IMR-90 (cell line): ENCODE data around the gene PPIAL4G. TPM values are rescaled to one million over a fixed set of nuclear protein-coding genes. Genes with fewer than 3 reads are reported as not detected.
"Not testable (repeated sequence)": the region's sequence is repeated elsewhere in the genome, so short reads cannot be mapped to it uniquely, and the experiment has no call there.

Experiments
- ATAC-seq: fragments of 200-7000 bp; cut with Tn5 transposase; 2 replicates; pipeline ENCODE4 v1.9.1; 2020; ENCODE audit warnings: low read depth, mild to moderate bottlenecking, moderate library complexity
- BruUV-seq: library from RNA; stranded (reverse); fragments of 400-500 nt; replicated peaks from 2 replicates; lab custom pipeline; 2021; lab: Mats Ljungman, UMichigan
- CTCF ChIA-PET: fragments of 300-600 bp; formaldehyde crosslinking; extraction: SDS; loops from one replicate; lab custom pipeline; 2021; ENCODE audit warnings: antibody characterized with exemption; lab: Yijun Ruan, JAX
- POLR2A ChIA-PET: fragments of 300-600 bp; sonication (Branson Sonifier 250); formaldehyde crosslinking; loops from one replicate; lab custom pipeline; 2022; ENCODE audit warnings: antibody characterized with exemption; ENCODE audit not compliant: unreplicated experiment; lab: Charles Lee
- DNase-seq: peaks from one replicate; pipeline ENCODE4 v3.0.0; 2013
- H2AFZ ChIP-seq: replicated peaks from 2 replicates; pipeline ENCODE3; 2013; ENCODE audit warnings: low read length, mild to moderate bottlenecking; ENCODE audit not compliant: poor library complexity
- H2AK5ac ChIP-seq: 2 replicates; pipeline ENCODE4 v1.6.1; 2013; ENCODE audit warnings: low read depth, low read length, inconsistent platforms
- H2AK9ac ChIP-seq: replicated peaks from 2 replicates; pipeline ENCODE3; 2013; ENCODE audit warnings: mild to moderate bottlenecking, low read depth, low read length, moderate library complexity; ENCODE audit not compliant: poor library complexity
- H2BK120ac ChIP-seq: 2 replicates; pipeline ENCODE4 v1.6.1; 2013; ENCODE audit warnings: low read depth, low read length, inconsistent platforms
- H2BK15ac ChIP-seq: 3 replicates; pipeline ENCODE4 v1.6.1; 2013; ENCODE audit warnings: low read depth, low read length, inconsistent platforms
- H2BK20ac ChIP-seq: 2 replicates; pipeline ENCODE4 v1.6.1; 2013; ENCODE audit warnings: low read depth, mild to moderate bottlenecking, inconsistent platforms, low read length, moderate library complexity
- H2BK5ac ChIP-seq: 2 replicates; pipeline ENCODE4 v1.6.1; 2013; ENCODE audit warnings: mild to moderate bottlenecking, low read depth, low read length, inconsistent platforms; ENCODE audit not compliant: poor library complexity, severe bottlenecking
- H3K14ac ChIP-seq: replicated peaks from 2 replicates; pipeline ENCODE4 v1.6.1; 2013; ENCODE audit warnings: low read depth, low read length, inconsistent platforms
- H3K18ac ChIP-seq: 2 replicates; pipeline ENCODE4 v1.6.1; 2013; ENCODE audit warnings: low read depth, low read length, control low read depth
- H3K23ac ChIP-seq: 2 replicates; pipeline ENCODE4 v1.6.1; 2013; ENCODE audit warnings: low read depth, low read length, inconsistent platforms
- H3K27ac ChIP-seq: 2 replicates; pipeline ENCODE4 v1.5.1; 2013; ENCODE audit warnings: mild to moderate bottlenecking, control low read depth, low read length; ENCODE audit not compliant: insufficient read depth
- H3K27me3 ChIP-seq: 2 replicates; pipeline ENCODE4 v1.6.1; 2013; ENCODE audit warnings: low read length; ENCODE audit not compliant: control insufficient read depth, insufficient read depth
- H3K36me3 ChIP-seq: 2 replicates; pipeline ENCODE4 v1.6.1; 2013; ENCODE audit warnings: low read length, mixed read lengths; ENCODE audit not compliant: control insufficient read depth, insufficient read depth
- H3K4ac ChIP-seq: 2 replicates; pipeline ENCODE4 v1.6.1; 2013; ENCODE audit warnings: low read depth, low read length, inconsistent platforms
- H3K4me1 ChIP-seq: 2 replicates; pipeline ENCODE4 v1.6.1; 2013; ENCODE audit warnings: low read length, mixed read lengths; ENCODE audit not compliant: control insufficient read depth, insufficient read depth
- H3K4me2 ChIP-seq: 2 replicates; pipeline ENCODE4 v1.6.1; 2013; ENCODE audit warnings: low read depth, mild to moderate bottlenecking, control low read depth, low read length, moderate library complexity
- H3K4me3 ChIP-seq: 2 replicates; pipeline ENCODE4 v1.5.1; 2013; ENCODE audit warnings: low read depth, mild to moderate bottlenecking, control low read depth, low read length, moderate library complexity; ENCODE audit not compliant: insufficient read depth
- H3K56ac ChIP-seq: 2 replicates; pipeline ENCODE4 v1.6.1; 2013; ENCODE audit warnings: low read length, inconsistent platforms; ENCODE audit not compliant: insufficient read depth; ENCODE audit errors: extremely low read depth
- H3K79me1 ChIP-seq, 2 experiments: 2 replicates each; pipeline ENCODE4 v1.6.1; 2013; ENCODE audit warnings: low read length in 2 of 2, inconsistent platforms in 1 of 2, low read depth in 1 of 2
- H3K9ac ChIP-seq: 2 replicates; pipeline ENCODE4 v1.6.1; 2013; ENCODE audit warnings: low read depth, low read length, control low read depth
- H3K9me1 ChIP-seq: 2 replicates; pipeline ENCODE4 v1.6.1; 2013; ENCODE audit warnings: low read length, inconsistent platforms; ENCODE audit not compliant: insufficient read depth
- H3K9me3 ChIP-seq: 2 replicates; pipeline ENCODE4 v1.6.1; 2013; ENCODE audit warnings: low read length; ENCODE audit not compliant: control insufficient read depth, insufficient read depth
- H4K20me1 ChIP-seq: 2 replicates; pipeline ENCODE4 v1.6.1; 2013; ENCODE audit warnings: low read length, inconsistent platforms; ENCODE audit not compliant: insufficient read depth
- H4K5ac ChIP-seq: 2 replicates; pipeline ENCODE4 v1.6.1; 2013; ENCODE audit warnings: mild to moderate bottlenecking, low read depth, low read length, control low read depth
- H4K8ac ChIP-seq, 2 experiments: 2 replicates each; pipeline ENCODE4 v1.6.1; 2013; ENCODE audit warnings: low read depth in 2 of 2, low read length in 2 of 2, control low read depth in 1 of 2, inconsistent platforms in 1 of 2
- H4K91ac ChIP-seq: 2 replicates; pipeline ENCODE4 v1.6.1; 2013; ENCODE audit warnings: low read depth, low read length, inconsistent platforms; ENCODE audit not compliant: insufficient read depth
- WGBS, 2 experiments: methylation state at CpG; one replicate each; pipeline versions ENCODE4 v1.1.5 to v1.1.7; 2013; ENCODE audit warnings: missing lambda C conversion rate in 2 of 2; ENCODE audit not compliant: insufficient read length in 1 of 2; ENCODE audit errors: extremely low coverage in 2 of 2; 5-methylcytosine and 5-hydroxymethylcytosine counted together
- dilution Hi-C: fragments of 300-500 bp; cut with HindIII; formaldehyde crosslinking; loops from one replicate; pipeline ENCODE4 v1.14.3; 2018; ENCODE audit warnings: low sequenced_read_pairs; ENCODE audit not compliant: unreplicated experiment
- in situ Hi-C: fragments of 300-500 bp; cut with MboI; formaldehyde crosslinking; loops from 3 replicates; pipeline ENCODE4 v1.14.3; 2019; ENCODE audit warnings: low sequenced_read_pairs, inconsistent platforms, mixed read lengths
- intact Hi-C: fragments of 100-400 bp; cut with micrococcal nuclease; formaldehyde crosslinking; loops from 2 replicates; pipeline ENCODE4 v1.10.0; 2022
- polyA plus RNA-seq, 3 experiments: library from polyadenylated mRNA; depleted of rRNA; stranded (reverse); fragments of >200 nt; gene quantifications; 2 replicates each; pipeline ENCODE4 v1.2.3, GENCODE V29; 2012; ENCODE audit warnings: low replicate concordance in 1 of 3
- total RNA-seq: library from RNA; depleted of rRNA; stranded (reverse); fragments of >200 nt; gene quantifications from 2 replicates; pipeline ENCODE4 v1.2.3, GENCODE V29; 2012

Gene PPIAL4G
- total and polyA plus RNA-seq, 2 of the 4 experiments (the other 2 are of a cell fraction) = not detected

DNA sequence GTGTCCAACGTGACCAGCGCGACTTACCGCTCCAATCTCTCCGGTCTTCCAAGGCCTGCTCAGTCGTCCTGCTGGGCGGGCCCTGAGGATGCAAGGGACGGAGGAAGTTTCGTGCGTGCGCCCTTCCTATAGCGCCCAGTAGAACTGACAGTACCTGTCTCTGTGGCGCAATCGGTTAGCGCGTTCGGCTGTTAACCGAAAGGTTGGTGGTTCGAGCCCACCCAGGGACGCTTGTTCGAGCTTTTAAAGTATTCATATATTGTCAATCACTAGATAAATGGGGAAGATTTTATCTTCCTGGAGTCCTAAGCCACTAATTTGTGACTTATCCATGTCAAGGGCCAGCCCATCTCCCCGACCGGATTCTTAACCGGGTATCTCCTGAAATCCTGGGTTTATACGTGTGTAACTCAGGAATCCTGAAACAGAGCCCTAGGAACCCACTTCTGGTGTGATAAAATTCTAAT lies 46.0 kb upstream of the PPIAL4G start:
- dilution Hi-C loops, H4K91ac ChIP-seq, H3K4ac ChIP-seq, H2AK5ac ChIP-seq, BruUV-seq, H3K14ac ChIP-seq, H2BK15ac ChIP-seq, H2BK5ac ChIP-seq, H4K8ac ChIP-seq, H3K27ac ChIP-seq, H3K4me2 ChIP-seq, H2BK120ac ChIP-seq, H2BK20ac ChIP-seq, H3K56ac ChIP-seq, H2AK9ac ChIP-seq, H3K9ac ChIP-seq, CTCF ChIA-PET, H4K20me1 ChIP-seq, H3K27me3 ChIP-seq, ATAC-seq, H3K9me3 ChIP-seq, H3K9me1 ChIP-seq, H3K4me1 ChIP-seq, H3K23ac ChIP-seq, H3K4me3 ChIP-seq, H3K79me1 ChIP-seq, H3K36me3 ChIP-seq, intact Hi-C loops, in situ Hi-C loops, H4K5ac ChIP-seq, POLR2A ChIA-PET, H3K18ac ChIP-seq, H2AFZ ChIP-seq: not testable (repeated sequence)
- WGBS, 2 experiments = 0% methylated on average over 2 of the region's 25 CpGs; no CpG with 5 or more reads in 1 of the 2 experiments
- peak; percentile 78 for DNase-seq

DNA sequence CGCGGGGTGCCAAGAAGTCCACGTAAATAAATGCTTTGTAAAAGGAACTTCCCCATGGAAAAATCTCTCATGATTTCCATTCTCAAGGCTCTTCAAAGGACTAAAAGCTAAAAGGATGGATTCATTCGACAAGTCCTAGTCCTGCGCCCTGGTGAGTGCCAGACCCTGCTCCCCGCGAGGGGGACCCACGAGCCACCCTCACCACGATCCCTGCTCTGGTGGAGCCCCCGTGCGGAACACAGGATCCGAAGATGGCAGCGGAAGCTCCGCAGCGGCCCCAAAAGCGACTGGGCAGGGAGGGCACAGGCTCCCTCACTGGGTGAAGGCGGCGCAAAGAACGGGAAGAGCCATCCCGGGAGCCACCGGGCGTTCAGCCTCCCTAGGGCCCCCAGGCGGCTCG lies 45.5 kb upstream of the PPIAL4G start:
- H2BK5ac ChIP-seq, H3K14ac ChIP-seq, H2BK20ac ChIP-seq, H4K20me1 ChIP-seq, DNase-seq, H3K27ac ChIP-seq, ATAC-seq, H3K9ac ChIP-seq, H4K91ac ChIP-seq, H3K36me3 ChIP-seq, H3K9me3 ChIP-seq, H3K4me3 ChIP-seq, in situ Hi-C loops, intact Hi-C loops, H2BK15ac ChIP-seq, H2AK5ac ChIP-seq, H4K5ac ChIP-seq, CTCF ChIA-PET, H2AFZ ChIP-seq, dilution Hi-C loops, H4K8ac ChIP-seq, H3K4me2 ChIP-seq, POLR2A ChIA-PET, H3K4ac ChIP-seq, H3K79me1 ChIP-seq, H3K56ac ChIP-seq, H2BK120ac ChIP-seq, H2AK9ac ChIP-seq, BruUV-seq, H3K18ac ChIP-seq, H3K23ac ChIP-seq, H3K27me3 ChIP-seq, H3K9me1 ChIP-seq, H3K4me1 ChIP-seq: not testable (repeated sequence)
- WGBS, 2 experiments = no CpG with 5 or more reads among the region's 24 CpGs
